KG1 (cell line): ENCODE data around the gene KIF5C.

ENCODE experiments used
- DNase-seq: peaks from one replicate; lab custom pipeline; 2025; lab: John Stamatoyannopoulos, UW

Gene KIF5C

GRCh38 chr2:149044500-149044899 lies 169.5 kb downstream of the KIF5C start:
- DNase-seq: no peak

GRCh38 chr2:149047118-149047517 lies 172.1 kb downstream of the KIF5C start:
- DNase-seq: no peak

GRCh38 chr2:149049142-149049541 lies 174.1 kb downstream of the KIF5C start:
- DNase-seq: no peak

GRCh38 chr2:149050188-149050587 lies 175.2 kb downstream of the KIF5C start:
- no peak for DNase-seq

- DNase-seq: no peak
Observed at GRCh38 chr2:149055751-149056150, 180.7 kb downstream of the KIF5C start.

GRCh38 chr2:149056541-149057255 lies 181.7 kb downstream of the KIF5C start:
- no peak for DNase-seq

GRCh38 chr2:149057401-149057800 lies 182.4 kb downstream of the KIF5C start:
- no peak for DNase-seq

GRCh38 chr2:149058936-149059335 lies 183.9 kb downstream of the KIF5C start:
- no peak for DNase-seq

- no peak for DNase-seq
Observed at GRCh38 chr2:149059822-149060221, 184.8 kb downstream of the KIF5C start.

GRCh38 chr2:149061133-149061745 lies 186.2 kb downstream of the KIF5C start:
- no peak for DNase-seq

- no peak for DNase-seq
Observed at GRCh38 chr2:149062531-149062930, 187.5 kb downstream of the KIF5C start.

- DNase-seq: no peak
Observed at GRCh38 chr2:149063177-149063576, 188.2 kb downstream of the KIF5C start.

GRCh38 chr2:149064365-149064841 lies 189.4 kb downstream of the KIF5C start:
- no peak for DNase-seq

- no peak for DNase-seq
Observed at GRCh38 chr2:149064856-149065630, 190.0 kb downstream of the KIF5C start.

- DNase-seq: no peak
Observed at GRCh38 chr2:149068225-149068995, 193.4 kb downstream of the KIF5C start.

GRCh38 chr2:149068996-149069888 lies 194.2 kb downstream of the KIF5C start:
- no peak for DNase-seq

GRCh38 chr2:149070681-149071320 lies 195.8 kb downstream of the KIF5C start:
- DNase-seq: no peak

- DNase-seq: no peak
Observed at GRCh38 chr2:149075105-149075504, 200.1 kb downstream of the KIF5C start.

- DNase-seq: no peak
Observed at GRCh38 chr2:149075853-149076252, 200.8 kb downstream of the KIF5C start.
